LNCaP clone FGC (cell line): Measurements from ENCODE around the gene XPR1.
"Not testable (repeated sequence)": the region's sequence is repeated elsewhere in the genome, so short reads cannot be mapped to it uniquely, and the experiment has no call there.

Source experiments
- DNase-seq: peaks from one replicate; pipeline ENCODE4 v3.0.0-alpha.2; 2011; ENCODE audit warnings: low read depth
- H3K4me3 ChIP-seq: 2 replicates; pipeline ENCODE4 v1.5.1; 2011; ENCODE audit warnings: mild to moderate bottlenecking, low read depth, low read length, control low read depth
- TF ChIP-seq, protein P1 (sequence below): IDR thresholded peaks from 2 replicates; pipeline ENCODE4 v1.5.1; 2012; ENCODE audit warnings: mild to moderate bottlenecking; ENCODE audit not compliant: control insufficient read depth, insufficient read depth; ENCODE audit errors: extremely low read depth

Gene XPR1

DNA sequence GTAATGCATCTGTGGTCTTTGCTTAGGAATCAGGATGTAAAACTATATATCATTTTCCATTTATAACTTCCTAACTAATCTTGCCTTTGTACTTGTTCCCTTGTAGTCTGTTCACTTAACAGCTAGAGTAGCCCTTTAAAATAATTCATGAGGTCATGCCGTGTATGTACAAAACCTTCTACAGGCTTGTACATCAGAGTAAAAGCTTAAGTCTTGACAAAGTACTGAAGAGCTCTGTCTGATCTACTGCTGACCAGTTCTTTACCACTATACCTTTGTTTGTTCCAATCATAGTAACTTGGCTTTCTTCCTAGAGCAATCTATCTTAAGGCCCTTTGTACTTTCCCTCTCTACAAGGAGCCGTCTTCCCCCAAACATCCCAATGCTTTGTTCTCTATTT lies 190.1 kb downstream of the XPR1 start:
- TF ChIP-seq, protein P1, sequence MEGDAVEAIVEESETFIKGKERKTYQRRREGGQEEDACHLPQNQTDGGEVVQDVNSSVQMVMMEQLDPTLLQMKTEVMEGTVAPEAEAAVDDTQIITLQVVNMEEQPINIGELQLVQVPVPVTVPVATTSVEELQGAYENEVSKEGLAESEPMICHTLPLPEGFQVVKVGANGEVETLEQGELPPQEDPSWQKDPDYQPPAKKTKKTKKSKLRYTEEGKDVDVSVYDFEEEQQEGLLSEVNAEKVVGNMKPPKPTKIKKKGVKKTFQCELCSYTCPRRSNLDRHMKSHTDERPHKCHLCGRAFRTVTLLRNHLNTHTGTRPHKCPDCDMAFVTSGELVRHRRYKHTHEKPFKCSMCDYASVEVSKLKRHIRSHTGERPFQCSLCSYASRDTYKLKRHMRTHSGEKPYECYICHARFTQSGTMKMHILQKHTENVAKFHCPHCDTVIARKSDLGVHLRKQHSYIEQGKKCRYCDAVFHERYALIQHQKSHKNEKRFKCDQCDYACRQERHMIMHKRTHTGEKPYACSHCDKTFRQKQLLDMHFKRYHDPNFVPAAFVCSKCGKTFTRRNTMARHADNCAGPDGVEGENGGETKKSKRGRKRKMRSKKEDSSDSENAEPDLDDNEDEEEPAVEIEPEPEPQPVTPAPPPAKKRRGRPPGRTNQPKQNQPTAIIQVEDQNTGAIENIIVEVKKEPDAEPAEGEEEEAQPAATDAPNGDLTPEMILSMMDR = no peak
- H3K4me3 ChIP-seq = no peak overlapping the region
- DNase-seq = no peak

DNA sequence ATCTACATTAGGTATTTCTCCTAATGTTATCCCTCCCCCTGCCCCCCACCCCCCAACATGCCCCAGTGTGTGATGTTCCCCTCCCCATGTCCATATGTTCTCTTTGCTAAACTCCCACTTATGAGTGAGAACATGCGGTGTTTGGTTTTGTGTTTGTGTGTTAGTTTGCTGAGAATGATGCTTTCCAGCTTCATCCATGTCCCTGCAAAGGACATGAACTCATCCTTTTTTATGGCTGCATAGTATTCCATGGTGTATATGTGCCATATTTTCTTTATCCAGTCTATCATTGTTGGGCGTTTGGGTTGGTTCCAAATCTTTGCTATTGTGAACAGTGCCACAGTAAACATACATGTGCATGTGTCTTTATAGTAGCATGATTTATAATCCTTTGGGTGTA lies 199.7 kb downstream of the XPR1 start:
- not testable (repeated sequence) for H3K4me3 ChIP-seq, DNase-seq

DNA sequence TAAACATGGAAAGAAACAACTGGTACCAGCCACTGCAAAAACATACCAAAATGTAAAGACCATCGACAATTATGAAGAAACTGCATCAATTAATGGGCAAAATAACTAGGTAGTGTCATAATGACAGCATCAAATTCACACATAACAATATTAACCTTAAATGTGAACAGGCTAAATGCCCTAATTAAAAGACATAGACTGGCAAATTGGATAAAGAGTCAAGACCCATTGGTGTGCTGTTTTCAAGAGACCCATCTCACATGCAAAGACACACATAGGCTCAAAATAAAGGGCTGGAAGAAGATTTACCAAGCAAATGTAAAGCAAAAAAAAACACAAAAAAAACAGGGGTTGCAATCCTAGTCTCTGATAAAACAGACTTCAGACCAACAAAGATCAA lies 201.4 kb downstream of the XPR1 start:
- not testable (repeated sequence) for H3K4me3 ChIP-seq, DNase-seq

DNA sequence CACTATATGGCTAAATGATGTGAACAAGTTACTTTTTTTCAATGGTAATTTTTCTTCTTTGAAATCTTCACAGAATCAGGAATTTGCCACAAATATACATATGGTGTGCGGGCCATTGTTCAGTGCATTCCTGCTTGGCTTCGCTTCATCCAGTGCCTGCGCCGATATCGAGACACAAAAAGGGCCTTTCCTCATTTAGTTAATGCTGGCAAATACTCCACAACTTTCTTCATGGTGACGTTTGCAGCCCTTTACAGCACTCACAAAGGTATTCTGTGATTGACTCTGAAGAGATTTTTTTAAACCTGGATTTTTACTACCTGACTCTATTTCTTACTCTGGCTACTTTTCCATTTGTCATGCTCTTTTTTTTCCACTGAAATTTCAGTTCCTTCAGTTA lies 204.6 kb downstream of the XPR1 start:
- no peak for DNase-seq
- H3K4me3 ChIP-seq = no peak overlapping the region

DNA sequence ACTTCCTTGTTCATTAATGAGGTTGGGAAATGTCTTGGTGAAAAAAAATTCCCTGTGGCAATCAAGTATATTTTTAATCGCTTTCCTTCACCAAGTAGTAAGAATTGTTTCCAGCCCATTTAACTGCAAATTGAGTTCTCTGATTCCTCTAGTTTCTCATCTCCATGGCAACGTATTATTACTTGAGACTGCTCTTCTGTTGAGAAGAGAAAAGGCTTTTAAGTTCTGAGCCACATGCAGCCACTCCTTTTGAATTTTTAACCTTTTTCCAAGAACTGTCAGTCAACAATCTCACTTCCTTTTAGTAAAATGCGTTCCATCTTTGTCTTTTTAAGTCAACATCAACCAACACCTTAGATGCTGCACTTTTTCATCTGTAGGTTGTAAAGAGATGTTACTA lies 205.2 kb downstream of the XPR1 start:
- H3K4me3 ChIP-seq = no peak overlapping the region
- no peak for DNase-seq
- TF ChIP-seq, protein P1 = no peak

More for the DNA sequence above, 204.6 kb downstream of the XPR1 start:
- TF ChIP-seq, protein P1 = no peak

DNA sequence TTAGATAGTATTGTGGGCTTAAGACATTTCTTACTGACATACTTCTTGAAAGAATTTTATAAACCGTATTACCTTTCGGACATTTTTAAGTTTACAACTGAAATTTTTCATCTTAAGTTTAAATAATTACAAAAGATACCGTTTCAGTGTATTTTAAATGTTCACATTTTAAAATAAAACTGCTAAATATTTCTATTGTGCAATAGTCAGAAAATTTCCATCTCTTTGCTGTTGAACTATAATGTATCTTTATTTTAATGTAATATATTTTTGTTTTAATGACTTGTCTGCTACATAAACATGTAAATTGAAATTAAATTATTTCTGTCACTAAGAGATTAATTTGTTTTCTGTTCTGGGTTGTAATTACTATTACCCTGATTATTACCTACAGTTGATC lies 206.7 kb downstream of the XPR1 start:
- TF ChIP-seq, protein P1 = no peak
- DNase-seq = no peak
- H3K4me3 ChIP-seq = no peak overlapping the region

DNA sequence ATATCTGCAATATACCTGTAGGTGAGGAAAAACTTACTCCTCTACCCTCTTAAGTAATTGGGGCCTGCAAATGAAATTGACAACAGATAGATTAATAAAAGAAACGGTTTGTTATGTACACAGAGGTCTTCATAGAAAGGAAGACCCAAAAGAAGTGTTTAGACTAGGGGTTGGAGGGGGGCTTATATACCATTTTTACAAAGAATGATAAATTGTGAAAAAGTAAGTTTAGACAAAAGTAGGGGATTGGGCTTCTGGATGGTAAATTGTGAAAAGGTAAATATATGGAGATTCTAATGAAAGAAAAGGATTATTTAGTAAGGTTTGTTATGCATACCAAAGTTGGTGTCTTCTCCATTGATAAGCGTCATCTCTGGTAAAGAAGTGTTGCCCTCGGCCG lies 207.7 kb downstream of the XPR1 start:
- no peak overlapping the region for H3K4me3 ChIP-seq
- DNase-seq = no peak
- TF ChIP-seq, protein P1 = no peak

DNA sequence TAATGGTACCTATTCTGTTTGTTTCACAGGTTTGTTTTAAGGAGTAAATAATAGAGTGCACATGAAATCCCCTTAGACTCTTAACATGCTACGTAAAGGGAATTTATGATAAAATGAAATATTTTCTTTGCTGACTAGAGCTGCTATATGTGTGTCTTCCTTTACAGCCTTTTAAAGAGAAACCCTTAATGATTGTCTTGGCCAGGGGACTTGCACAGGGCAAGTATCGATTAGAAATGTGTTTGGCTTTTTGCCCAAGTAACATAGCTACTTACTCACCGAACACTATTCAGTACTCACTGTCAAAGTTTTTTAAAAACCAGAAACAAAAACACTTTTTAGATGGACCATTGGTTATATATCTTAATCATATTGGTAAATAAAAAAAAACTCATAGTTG lies 209.6 kb downstream of the XPR1 start:
- no peak overlapping the region for H3K4me3 ChIP-seq
- DNase-seq = no peak
- TF ChIP-seq, protein P1 = no peak
